HG02588 (cell line): Measurements from ENCODE around the gene PRELP.

Experiments used
- ATAC-seq: cut with Tn5 transposase; IDR thresholded peaks from one replicate; pipeline ENCODE4 v1.9.1; 2021; ENCODE audit warnings: mild to moderate bottlenecking, moderate library complexity; ENCODE audit not compliant: unreplicated experiment

PRELP gene

GRCh38 chr1:203476216-203476814 lies 709 bp downstream of the PRELP start:
- no peak for ATAC-seq

- no peak for ATAC-seq
Observed at GRCh38 chr1:203477748-203478147, 2.1 kb downstream of the PRELP start.

GRCh38 chr1:203478231-203478630 lies 2.6 kb downstream of the PRELP start:
- no peak for ATAC-seq

- ATAC-seq: no peak
Observed at GRCh38 chr1:203478986-203479385, 3.4 kb downstream of the PRELP start.

GRCh38 chr1:203479646-203480045 lies 4.0 kb downstream of the PRELP start:
- no peak for ATAC-seq

- ATAC-seq: no peak
Observed at GRCh38 chr1:203480084-203480483, 4.5 kb downstream of the PRELP start.

GRCh38 chr1:203480525-203481084 lies 5.0 kb downstream of the PRELP start:
- no peak for ATAC-seq

- no peak for ATAC-seq
Observed at GRCh38 chr1:203481196-203481595, 5.6 kb downstream of the PRELP start.

- ATAC-seq: no peak
Observed at GRCh38 chr1:203486618-203487370, 11.2 kb downstream of the PRELP start.

GRCh38 chr1:203488539-203488938 lies 12.9 kb downstream of the PRELP start:
- ATAC-seq: no peak

GRCh38 chr1:203490607-203491006 lies 15.0 kb downstream of the PRELP start:
- ATAC-seq: no peak

GRCh38 chr1:203491664-203492063 lies 16.1 kb downstream of the PRELP start:
- no peak for ATAC-seq

- ATAC-seq: no peak
Observed at GRCh38 chr1:203492082-203492747, 16.6 kb downstream of the PRELP start.

GRCh38 chr1:203492748-203493130 lies 17.1 kb downstream of the PRELP start:
- ATAC-seq: no peak

GRCh38 chr1:203493901-203494300 lies 18.3 kb downstream of the PRELP start, which contains the start of gene OPTC:
TSS of gene OPTC (plus strand) at chr1:203494153. CDS start at chr1:203496006, 1,853 bp downstream.
- no peak for ATAC-seq

- no peak for ATAC-seq
Observed at GRCh38 chr1:203495845-203496244, 20.2 kb downstream of the PRELP start.

GRCh38 chr1:203497269-203497777 lies 21.7 kb downstream of the PRELP start:
- ATAC-seq: no peak

GRCh38 chr1:203499643-203500278 lies 24.2 kb downstream of the PRELP start:
- no peak for ATAC-seq

- no peak for ATAC-seq
Observed at GRCh38 chr1:203500279-203500678, 24.7 kb downstream of the PRELP start.

GRCh38 chr1:203503836-203504235 lies 28.2 kb downstream of the PRELP start:
- no peak for ATAC-seq
